ENCODE results near the gene RTL1.

Gene RTL1

GRCh38 chr14:100882991-100883788 lies 20.3 kb downstream of the RTL1 start:
- no peak for DNase-seq (ENCODE audit: extremely low read depth, low read depth)
- TF ChIP-seq CTCF (IDR thresholded peaks at IDR 0.05; ENCODE audit: low read depth, low read length, missing control alignments) = no peak
- no peak overlapping the region for H3K4me3 ChIP-seq (replicated peaks; ENCODE audit: low read depth, low read length)

GRCh38 chr14:100882026-100882967 lies 21.2 kb downstream of the RTL1 start:
- no peak for TF ChIP-seq CTCF (IDR thresholded peaks at IDR 0.05; ENCODE audit: low read depth, low read length, missing control alignments)
- no peak for DNase-seq (ENCODE audit: extremely low read depth, low read depth)
- H3K4me3 ChIP-seq (replicated peaks; ENCODE audit: low read depth, low read length) = no peak overlapping the region

- H3K4me3 ChIP-seq (replicated peaks; ENCODE audit: low read depth, low read length) = no peak overlapping the region
- DNase-seq (ENCODE audit: extremely low read depth, low read depth) = no peak
- TF ChIP-seq CTCF (IDR thresholded peaks at IDR 0.05; ENCODE audit: low read depth, low read length, missing control alignments) = no peak
Measured at GRCh38 chr14:100881211-100882025, 22.1 kb downstream of the RTL1 start.

- TF ChIP-seq CTCF (IDR thresholded peaks at IDR 0.05; ENCODE audit: low read depth, low read length, missing control alignments) = no peak
- DNase-seq (ENCODE audit: extremely low read depth, low read depth) = no peak
- H3K4me3 ChIP-seq (replicated peaks; ENCODE audit: low read depth, low read length) = no peak overlapping the region
Measured at GRCh38 chr14:100880271-100881101, 23.0 kb downstream of the RTL1 start.

GRCh38 chr14:100879782-100880181 lies 23.7 kb downstream of the RTL1 start:
- no peak overlapping the region for H3K4me3 ChIP-seq (replicated peaks; ENCODE audit: low read depth, low read length)
- no peak for DNase-seq (ENCODE audit: extremely low read depth, low read depth)
- no peak for TF ChIP-seq CTCF (IDR thresholded peaks at IDR 0.05; ENCODE audit: low read depth, low read length, missing control alignments)

All from HFF-Myc (cell line).